H1 (cell line): ENCODE results near the gene MOB3B. TPM values are rescaled to one million over a fixed set of nuclear protein-coding genes. Genes with fewer than 3 reads are reported as not detected.

ENCODE experiments used
- CTCF ChIA-PET: fragments of 300-600 bp; sonication (Branson Sonifier 250); formaldehyde crosslinking; loops from one replicate; lab custom pipeline; 2021; ENCODE audit not compliant: partially characterized antibody; lab: Charles Lee
- POLR2A ChIA-PET: fragments of 300-600 bp; sonication (Branson Sonifier 250); formaldehyde crosslinking; loops from one replicate; lab custom pipeline; 2021; ENCODE audit warnings: inconsistent platforms; ENCODE audit not compliant: partially characterized antibody; lab: Charles Lee
- DNase-seq, 2 experiments: peaks; one replicate each; pipeline versions ENCODE4 v3.0.0 to v3.0.0-alpha.2; 2010 to 2022; ENCODE audit warnings: low spot score in 2 of 2, low read depth in 1 of 2, mixed read lengths in 1 of 2
- FAIRE-seq: peaks from 2 replicates; lab custom pipeline; 2011; peaks lifted over from hg19 to GRCh38; lab: Jason Lieb, UNC
- H2AFZ ChIP-seq: 2 replicates; pipeline ENCODE4 v1.8.1; 2012; ENCODE audit warnings: low read length, inconsistent platforms
- H2AK5ac ChIP-seq: 2 replicates; pipeline ENCODE4 v1.6.1; 2013; ENCODE audit warnings: low read depth, low read length
- H2BK120ac ChIP-seq: replicated peaks from 2 replicates; pipeline ENCODE3; 2013; ENCODE audit warnings: low read depth, low read length, inconsistent platforms
- H2BK12ac ChIP-seq: 2 replicates; pipeline ENCODE4 v1.6.1; 2013; ENCODE audit warnings: low read depth, low read length
- H2BK15ac ChIP-seq: 2 replicates; pipeline ENCODE4 v1.6.1; 2013; ENCODE audit warnings: low read length
- H2BK20ac ChIP-seq: 2 replicates; pipeline ENCODE4 v1.6.1; 2013; ENCODE audit warnings: low read length
- H2BK5ac ChIP-seq: 2 replicates; pipeline ENCODE4 v1.6.1; 2013; ENCODE audit warnings: low read depth, low read length
- H3K14ac ChIP-seq: 2 replicates; pipeline ENCODE4 v1.6.1; 2013; ENCODE audit warnings: inconsistent platforms; ENCODE audit not compliant: insufficient read length
- H3K18ac ChIP-seq: 2 replicates; pipeline ENCODE4 v1.6.1; 2013; ENCODE audit warnings: low read length; ENCODE audit errors: extremely low read depth
- H3K23ac ChIP-seq: 2 replicates; pipeline ENCODE4 v1.6.1; 2013; ENCODE audit warnings: inconsistent platforms; ENCODE audit not compliant: insufficient read length
- H3K23me2 ChIP-seq: 2 replicates; pipeline ENCODE4 v1.6.1; 2013; ENCODE audit warnings: low read depth, low read length
- H3K27ac ChIP-seq: 2 replicates; pipeline ENCODE4 v1.6.1; 2011; ENCODE audit warnings: low read depth, low read length, inconsistent platforms
- H3K27me3 ChIP-seq, 4 experiments: replicated peaks in 1 of 4; 1 replicate in 1 of 4; 2 replicates in 3 of 4; pipeline versions ENCODE4 v1.6.1 to v1.8.1; 2011 to 2013; ENCODE audit warnings: low read length in 3 of 4, mild to moderate bottlenecking in 3 of 4, inconsistent platforms in 2 of 4, mixed read lengths in 2 of 4, moderate library complexity in 1 of 4; ENCODE audit not compliant: control insufficient read depth in 3 of 4, insufficient read depth in 3 of 4; ENCODE audit errors: extremely low read depth in 1 of 4
- H3K36me3 ChIP-seq, 4 experiments: 2 replicates each; pipeline versions ENCODE4 v1.6.1 to v1.8.1; 2011 to 2013; ENCODE audit warnings: mild to moderate bottlenecking in 4 of 4, low read length in 3 of 4, moderate library complexity in 2 of 4, control low read depth in 1 of 4, inconsistent platforms in 1 of 4; ENCODE audit not compliant: insufficient read depth in 4 of 4, control insufficient read depth in 2 of 4
- H3K4ac ChIP-seq: replicated peaks from 2 replicates; pipeline ENCODE3; 2013; ENCODE audit warnings: low read length, low read depth, mixed read lengths, inconsistent platforms; ENCODE audit not compliant: insufficient read length
- H3K4me1 ChIP-seq, 4 experiments: replicated peaks in 1 of 4; 1 replicate in 1 of 4; 2 replicates in 3 of 4; pipeline versions ENCODE4 v1.6.1 to v1.8.1; 2011 to 2013; ENCODE audit warnings: low read length in 3 of 4, inconsistent platforms in 2 of 4, mixed read lengths in 1 of 4; ENCODE audit not compliant: insufficient read depth in 4 of 4, control insufficient read depth in 3 of 4
- H3K4me2 ChIP-seq, 2 experiments: 2 replicates each; pipeline versions ENCODE4 v1.6.1 to v1.8.1; 2011 to 2013; ENCODE audit warnings: low read depth in 2 of 2, low read length in 2 of 2, control low read depth in 1 of 2, inconsistent platforms in 1 of 2, mild to moderate bottlenecking in 1 of 2; ENCODE audit not compliant: insufficient read depth in 1 of 2
- H3K4me3 ChIP-seq, 4 experiments: fragments of 200-600, 300-600 bp in 1 of 4; sonication (generic), shearing (Covaris generic), sonication (Bioruptor Twin) in 1 of 4; 2 replicates each; pipeline versions ENCODE4 v1.5.1 to v1.8.1; 2011 to 2016; ENCODE audit warnings: low read length in 4 of 4, low read depth in 3 of 4, control low read depth in 2 of 4, inconsistent platforms in 2 of 4, mild to moderate bottlenecking in 2 of 4, mixed read lengths in 1 of 4, moderate library complexity in 1 of 4; ENCODE audit not compliant: insufficient read depth in 2 of 4; ENCODE audit errors: extremely low read depth in 1 of 4
- H3K56ac ChIP-seq: replicated peaks from 2 replicates; pipeline ENCODE3; 2013; ENCODE audit warnings: low read depth, mild to moderate bottlenecking, mixed read lengths, low read length, inconsistent platforms; ENCODE audit not compliant: insufficient read length
- H3K79me1 ChIP-seq: 2 replicates; pipeline ENCODE4 v1.6.1; 2013; ENCODE audit warnings: low read depth, low read length, control low read depth
- H3K79me2 ChIP-seq, 2 experiments: 2 replicates each; pipeline versions ENCODE4 v1.6.1 to v1.8.1; 2012 to 2013; ENCODE audit warnings: low read length in 2 of 2, mild to moderate bottlenecking in 2 of 2, inconsistent platforms in 1 of 2; ENCODE audit not compliant: insufficient read depth in 2 of 2, control insufficient read depth in 1 of 2
- H3K9ac ChIP-seq, 4 experiments: replicated peaks in 1 of 4; 1 replicate in 1 of 4; 2 replicates in 3 of 4; pipeline versions ENCODE4 v1.6.1 to v1.8.1; 2011 to 2013; ENCODE audit warnings: low read depth in 3 of 4, low read length in 3 of 4, control low read depth in 2 of 4, mild to moderate bottlenecking in 2 of 4, moderate library complexity in 2 of 4, inconsistent platforms in 1 of 4; ENCODE audit errors: extremely low read depth in 1 of 4
- H3K9me3 ChIP-seq, 2 experiments: 2 replicates each; pipeline versions ENCODE4 v1.6.1 to v1.8.1; 2012 to 2013; ENCODE audit warnings: mild to moderate bottlenecking in 2 of 2, moderate library complexity in 2 of 2, control low read depth in 1 of 2, inconsistent platforms in 1 of 2, low read depth in 1 of 2, low read length in 1 of 2, mixed read lengths in 1 of 2; ENCODE audit not compliant: insufficient read depth in 2 of 2
- H4K20me1 ChIP-seq, 2 experiments: replicated peaks in 1 of 2; 2 replicates each; pipeline versions ENCODE3 to v1.8.1; 2011 to 2013; ENCODE audit warnings: inconsistent platforms in 2 of 2, low read length in 2 of 2, mild to moderate bottlenecking in 1 of 2; ENCODE audit not compliant: insufficient read depth in 2 of 2, control insufficient read depth in 1 of 2
- H4K5ac ChIP-seq: 2 replicates; pipeline ENCODE4 v1.6.1; 2013; ENCODE audit warnings: low read length, low read depth, mixed read lengths, inconsistent platforms; ENCODE audit not compliant: insufficient read length
- H4K8ac ChIP-seq: 2 replicates; pipeline ENCODE4 v1.8.0; 2013; ENCODE audit warnings: mild to moderate bottlenecking, moderate library complexity, low read length, inconsistent platforms; ENCODE audit not compliant: insufficient read depth; ENCODE audit errors: extremely low read depth
- H4K91ac ChIP-seq: replicated peaks from 2 replicates; pipeline ENCODE3; 2013; ENCODE audit warnings: low read length, mixed read lengths, inconsistent platforms; ENCODE audit not compliant: insufficient read length
- EGR1 ChIP-seq: IDR thresholded peaks from 2 replicates; pipeline ENCODE4 v1.6.1; 2011; ENCODE audit warnings: low read depth, low read length, borderline replicate concordance
- GABPA ChIP-seq: IDR thresholded peaks from 2 replicates; pipeline ENCODE4 v1.6.1; 2011; ENCODE audit warnings: mild to moderate bottlenecking, low read length, moderate library complexity, borderline replicate concordance; ENCODE audit not compliant: insufficient read depth
- HDAC2 ChIP-seq, 2 experiments: fragments of 300-600 bp in 1 of 2; sonication (generic) in 1 of 2; IDR thresholded peaks; 2 replicates each; pipeline ENCODE4 v1.6.1; 2011 to 2012; ENCODE audit warnings: low read depth in 2 of 2, low read length in 2 of 2, mild to moderate bottlenecking in 2 of 2, moderate library complexity in 2 of 2, borderline replicate concordance in 1 of 2, inconsistent platforms in 1 of 2
- TAF7 ChIP-seq: optimal IDR thresholded peaks from 2 replicates; pipeline ENCODE3; 2011; ENCODE audit warnings: low read depth, mild to moderate bottlenecking, inconsistent platforms, low read length, moderate library complexity, borderline replicate concordance
- ZNF274 ChIP-seq: IDR thresholded peaks from 2 replicates; pipeline ENCODE4 v1.7.0; 2012; ENCODE audit warnings: low read length, borderline replicate concordance; ENCODE audit errors: extremely low read depth
- WGBS, 2 experiments: shearing (Covaris generic) in 1 of 2; methylation state at CpG; one replicate each; pipeline versions ENCODE4 v1.1.6 to v1.1.7; 2013 to 2015; ENCODE audit warnings: low lambda C conversion rate in 2 of 2, mixed read lengths in 2 of 2, inconsistent platforms in 1 of 2, low coverage in 1 of 2, missing lambda C conversion rate in 1 of 2; ENCODE audit not compliant: insufficient replicate concordance in 2 of 2, insufficient coverage in 1 of 2, insufficient read length in 1 of 2; ENCODE audit errors: extremely low coverage in 1 of 2, missing lambda C conversion rate in 1 of 2; 5-methylcytosine and 5-hydroxymethylcytosine counted together
- polyA plus RNA-seq, 7 experiments: library from polyadenylated mRNA; depleted of rRNA in 3 of 7; stranded (reverse) in 5 of 7; unstranded in 2 of 7; fragments of >200 nt in 5 of 7; fragments of 200-250 nt in 2 of 7; gene quantifications; 1 replicate in 5 of 7; 2 replicates in 1 of 7; 4 replicates in 1 of 7; pipeline versions ENCODE4 v1.2.1 to v1.2.3, GENCODE V29; 2011 to 2013; ENCODE audit warnings: missing spikeins in 2 of 7, mixed read lengths in 2 of 7
- total RNA-seq: library from RNA; stranded (reverse); fragmentation: NEBNext Ultra II Directional; extraction: Animal tissue kit (Norgen Biotek cat#: 25700); gene quantifications from 2 replicates; pipeline ENCODE4 v1.2.1, GENCODE V29; 2021

Gene MOB3B
- total and polyA plus RNA-seq, 2 of the 8 experiments (the other 6 are each of a cell fraction or from before 2014, with no cell fraction given): 12.7 to 16.1 TPM

DNA sequence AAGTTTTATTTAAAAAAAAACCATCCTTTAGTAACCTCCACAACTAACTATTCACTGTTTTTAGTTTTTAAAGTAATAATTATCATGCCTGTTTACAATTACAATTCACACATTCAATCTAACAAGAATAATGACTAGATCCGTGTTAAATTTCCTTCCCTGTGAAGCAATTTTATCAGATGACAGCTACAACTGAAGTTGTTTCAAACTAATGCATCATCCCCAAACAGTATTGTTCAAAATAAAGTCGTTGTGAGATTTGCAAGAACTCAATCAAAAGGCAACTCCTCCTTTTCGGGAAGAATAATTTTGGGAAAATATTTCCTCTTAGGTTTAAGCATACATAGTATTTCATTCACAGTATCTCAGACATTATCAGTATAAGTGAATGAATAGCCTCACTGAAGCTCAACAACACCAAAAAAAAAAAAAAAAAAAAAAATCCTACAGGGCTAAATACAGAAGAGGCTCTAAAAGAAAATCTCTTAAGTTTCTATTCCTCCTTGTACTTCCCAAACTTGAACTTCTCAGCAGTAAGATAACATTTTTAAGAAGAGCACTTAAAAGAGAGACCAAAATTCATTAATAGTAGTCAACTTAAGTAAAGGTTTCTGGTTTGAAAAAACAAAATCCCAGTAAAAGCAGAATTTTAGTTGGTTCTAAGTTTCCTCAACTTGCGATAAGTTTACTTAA, 34.3 kb upstream of the MOB3B start:
- Histone ChIP-seq H3K27ac (no peak overlapping the region), H3K4me3 (no peak overlapping the region), H3K4me1 (no peaks in the 10 kb centered on the region), H3K14ac (no peak overlapping the region), H3K23ac (no peak overlapping the region), H3K79me1 (no peaks in the 10 kb centered on the region), H2BK5ac (no peak overlapping the region), H3K18ac (no peak overlapping the region), H3K56ac (no peak overlapping the region), H3K9me3 (no peaks in the 10 kb centered on the region), H2BK12ac (no peak overlapping the region), H2BK15ac (no peak overlapping the region), H4K5ac (no peak overlapping the region), H2BK20ac (no peak overlapping the region), H4K91ac (no peak overlapping the region), H3K23me2 (no peaks in the 10 kb centered on the region), H4K20me1 (peaks cover 0 to 2% of the 10 kb centered on the region in 2 experiments), H2BK120ac (no peak overlapping the region), H3K4me2 (no peak overlapping the region), H2AK5ac (no peak overlapping the region), H3K9ac (no peak overlapping the region), H3K79me2 (peaks cover 0 to 16% of the 10 kb centered on the region in 2 experiments; a peak in 2 of 4 replicates), H4K8ac (no peak overlapping the region), H2AFZ (no peak overlapping the region), H3K36me3 (peaks cover 0 to 50% (median 9%) of the 10 kb centered on the region in 4 experiments; a peak in 3 of 8 replicates), H3K27me3 (no peaks in the 10 kb centered on the region), H3K4ac (no peak overlapping the region)
- CTCF ChIA-PET: interaction anchor here (1.2 to 1.8 kb wide), 2 partner anchors 11 to 16 kb away, joined by 3 to 4 read pairs; no protein-coding TSS in a partner anchor
- FAIRE-seq (no peak), DNase-seq (no peak)
- POLR2A ChIA-PET: no interaction called here
- 94% methylated on average over 4 of the region's 4 CpGs; no CpG with 5 or more reads in 1 of the 2 experiments for WGBS, 2 experiments
- TF ChIP-seq HDAC2 (IDR thresholded peaks at IDR 0.05; ENCODE audit: borderline replicate concordance in 1 of 2, low read depth in 2 of 2, low read length in 2 of 2): no peak
- no peak for TF ChIP-seq EGR1
- TF ChIP-seq ZNF274: no peak
- no peak for TF ChIP-seq GABPA
- TF ChIP-seq TAF7: no peak
